HG02981 (cell line): ENCODE results near the gene PANK4.

Experiments
- ATAC-seq: cut with Tn5 transposase; IDR thresholded peaks from one replicate; pipeline ENCODE4 v1.9.1; 2021; ENCODE audit warnings: mild to moderate bottlenecking, moderate library complexity; ENCODE audit not compliant: unreplicated experiment

PANK4 gene

DNA sequence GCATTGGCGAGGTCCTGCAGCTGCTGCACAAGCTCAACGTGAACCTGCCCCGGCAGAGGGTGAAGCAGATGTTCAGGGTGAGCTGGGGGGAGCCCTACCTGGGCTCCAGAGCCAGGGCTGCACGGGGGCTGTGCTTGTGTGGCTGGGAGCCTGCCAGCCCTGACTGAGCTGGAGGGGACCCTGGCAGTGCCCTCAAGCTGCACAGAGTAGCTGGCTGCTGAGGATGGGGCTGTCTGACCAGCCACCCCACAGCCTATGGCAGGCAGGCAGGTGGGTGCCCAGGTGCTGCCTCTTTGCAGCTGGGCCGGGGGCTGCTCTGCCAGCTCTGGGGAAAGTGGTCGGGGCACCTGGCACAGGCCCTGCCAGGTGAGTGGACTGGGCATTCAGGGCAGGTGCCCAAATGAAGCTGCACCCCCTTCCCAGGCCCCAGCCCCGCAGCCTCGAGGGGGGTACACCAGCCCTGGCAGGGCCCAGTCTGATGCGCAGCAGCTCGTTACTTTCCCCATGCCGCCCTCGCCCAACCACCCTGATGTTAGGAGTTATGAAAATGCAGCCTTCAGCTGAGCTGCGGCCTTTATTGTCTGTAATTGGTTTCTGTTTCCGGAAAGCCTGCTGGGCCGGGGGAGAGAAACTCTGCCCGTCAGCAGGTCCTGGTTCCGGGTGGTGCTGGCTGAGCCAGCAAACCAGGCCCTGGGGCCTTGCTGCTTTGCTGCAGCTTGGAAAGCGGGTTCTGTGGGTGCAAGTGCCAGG lies 46.0 kb downstream of the PANK4 start:
- ATAC-seq = no peak

GRCh38 chr1:2479618-2480017 lies 46.8 kb downstream of the PANK4 start:
- ATAC-seq = no peak

- no peak for ATAC-seq
Observed at GRCh38 chr1:2479186-2479585, 47.2 kb downstream of the PANK4 start.

DNA sequence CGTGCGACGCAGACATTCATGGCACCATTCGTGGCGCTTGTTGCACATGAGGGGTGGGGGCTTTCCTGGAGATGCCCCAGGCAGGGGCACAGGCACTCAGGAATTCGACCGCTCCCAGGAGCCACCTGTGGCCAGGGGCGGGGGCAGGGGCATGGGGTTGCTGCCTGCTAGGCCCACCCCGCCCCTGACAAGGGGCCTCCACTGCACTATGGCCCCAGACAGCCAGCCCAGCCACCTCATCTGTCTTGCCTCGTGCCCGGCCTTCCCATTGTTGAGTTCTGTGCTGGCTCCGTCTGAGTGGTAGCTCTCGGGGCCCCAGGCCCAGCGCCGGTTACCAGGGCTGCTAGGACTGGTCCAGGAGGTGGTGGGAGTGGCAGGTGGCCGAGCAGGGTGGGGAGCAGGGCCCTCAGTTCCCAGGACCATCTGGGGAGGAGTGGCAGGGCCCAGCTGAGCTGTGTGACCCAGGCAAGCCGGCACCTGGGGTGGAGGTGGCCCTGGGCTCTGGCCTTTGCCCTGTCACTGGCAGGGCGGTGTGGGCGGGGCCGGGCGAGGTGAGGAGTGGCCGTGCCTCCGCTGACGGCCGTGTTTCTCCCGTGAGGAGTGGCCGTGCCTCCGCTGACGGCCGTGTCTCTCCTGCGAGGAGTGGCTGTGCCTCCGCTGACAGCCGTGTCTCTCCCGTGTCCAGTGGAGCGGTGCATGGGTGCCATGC lies 48.5 kb downstream of the PANK4 start:
- no peak for ATAC-seq

DNA sequence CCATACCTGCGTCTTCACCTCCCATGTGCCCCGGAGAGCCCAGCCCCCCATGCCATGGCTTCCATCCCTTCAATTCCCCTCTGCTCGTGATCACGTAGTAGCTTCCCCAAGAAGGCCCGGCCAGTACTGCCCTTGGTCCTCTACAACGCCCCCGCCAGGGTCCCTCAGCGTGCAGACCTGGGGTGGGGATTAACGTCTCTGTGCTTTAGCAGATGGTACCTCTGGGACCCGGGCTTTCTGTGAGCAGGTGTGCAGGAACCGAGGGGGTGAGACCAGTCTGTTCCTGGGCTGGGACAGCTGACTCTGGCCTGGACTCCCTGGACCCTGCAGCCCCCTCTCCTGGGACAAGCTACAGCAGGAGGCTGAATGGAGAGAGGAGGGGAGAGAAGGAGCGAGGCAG lies 49.1 kb downstream of the PANK4 start:
- ATAC-seq = no peak

GRCh38 chr1:2476061-2476999 lies 50.1 kb downstream of the PANK4 start, which contains the start of gene PLCH2:
TSS of gene PLCH2 (plus strand) at chr1:2476289. CDS start at chr1:2476589, 300 bp downstream.
- ATAC-seq = no peak

DNA sequence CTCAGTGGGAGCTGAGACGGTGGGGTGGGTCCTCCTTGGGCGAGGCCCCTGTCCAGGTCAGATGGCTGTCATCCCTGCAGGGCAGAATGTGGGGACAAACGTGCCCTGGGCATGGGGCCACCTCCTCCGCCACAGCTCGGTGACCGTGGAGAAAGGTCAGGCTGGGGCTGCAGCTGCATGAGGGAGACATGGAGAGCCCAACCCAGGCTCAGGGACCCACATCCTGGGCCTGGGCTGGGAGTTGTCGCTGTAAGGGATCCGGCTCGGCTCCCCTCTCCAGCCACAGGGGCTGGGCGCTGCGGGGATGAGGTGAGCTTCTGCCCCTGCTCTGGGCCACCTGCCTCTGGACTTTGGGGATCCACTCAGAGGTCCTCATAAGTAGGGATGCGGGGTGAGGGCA lies 50.8 kb downstream of the PANK4 start:
- no peak for ATAC-seq

GRCh38 chr1:2474933-2475371 lies 51.4 kb downstream of the PANK4 start:
- no peak for ATAC-seq

- no peak for ATAC-seq
Observed at GRCh38 chr1:2474104-2474844, 52.1 kb downstream of the PANK4 start.

GRCh38 chr1:2473198-2473597 lies 53.2 kb downstream of the PANK4 start:
- no peak for ATAC-seq

GRCh38 chr1:2472561-2473177 lies 53.7 kb downstream of the PANK4 start:
- ATAC-seq = no peak

DNA sequence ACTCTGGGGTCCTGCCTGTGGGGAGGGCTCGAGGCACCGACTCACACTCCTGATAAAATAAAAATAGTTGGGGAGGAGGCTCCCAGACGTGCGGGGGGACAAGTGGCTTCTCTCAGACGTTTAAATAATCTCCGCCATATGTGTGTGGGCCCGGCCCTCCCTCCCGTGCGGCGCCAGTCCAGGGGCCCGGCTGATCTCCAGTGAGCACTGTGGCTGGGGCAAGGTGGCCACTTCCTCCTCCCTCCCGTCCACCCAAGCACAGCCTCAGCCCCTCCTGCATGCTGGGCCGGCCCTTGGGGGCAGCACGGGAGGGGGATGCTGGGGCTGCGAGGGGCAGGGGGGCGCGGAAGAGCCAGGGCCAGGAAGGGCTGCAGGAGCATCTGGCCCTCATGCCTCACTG lies 54.3 kb downstream of the PANK4 start:
- no peak for ATAC-seq

- no peak for ATAC-seq
Observed at GRCh38 chr1:2471587-2472001, 54.8 kb downstream of the PANK4 start.

DNA sequence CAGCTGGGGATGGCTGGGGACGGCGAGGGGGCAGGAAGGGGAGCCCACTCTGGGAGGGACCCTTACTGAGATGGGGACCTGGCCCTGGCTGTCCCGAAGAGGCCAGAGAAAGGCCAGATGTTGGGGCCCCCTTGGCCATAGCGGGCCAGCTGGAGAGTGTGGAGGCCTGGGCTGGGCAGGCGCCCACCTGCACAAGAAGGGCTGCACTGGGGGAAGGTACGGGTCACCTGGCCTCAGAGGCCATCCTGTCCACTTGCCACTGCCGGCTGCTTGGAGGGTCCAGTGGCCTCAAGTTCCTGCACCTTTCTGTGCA lies 55.3 kb downstream of the PANK4 start:
- ATAC-seq = no peak

- no peak for ATAC-seq
Observed at GRCh38 chr1:2470290-2471158, 55.9 kb downstream of the PANK4 start.

DNA sequence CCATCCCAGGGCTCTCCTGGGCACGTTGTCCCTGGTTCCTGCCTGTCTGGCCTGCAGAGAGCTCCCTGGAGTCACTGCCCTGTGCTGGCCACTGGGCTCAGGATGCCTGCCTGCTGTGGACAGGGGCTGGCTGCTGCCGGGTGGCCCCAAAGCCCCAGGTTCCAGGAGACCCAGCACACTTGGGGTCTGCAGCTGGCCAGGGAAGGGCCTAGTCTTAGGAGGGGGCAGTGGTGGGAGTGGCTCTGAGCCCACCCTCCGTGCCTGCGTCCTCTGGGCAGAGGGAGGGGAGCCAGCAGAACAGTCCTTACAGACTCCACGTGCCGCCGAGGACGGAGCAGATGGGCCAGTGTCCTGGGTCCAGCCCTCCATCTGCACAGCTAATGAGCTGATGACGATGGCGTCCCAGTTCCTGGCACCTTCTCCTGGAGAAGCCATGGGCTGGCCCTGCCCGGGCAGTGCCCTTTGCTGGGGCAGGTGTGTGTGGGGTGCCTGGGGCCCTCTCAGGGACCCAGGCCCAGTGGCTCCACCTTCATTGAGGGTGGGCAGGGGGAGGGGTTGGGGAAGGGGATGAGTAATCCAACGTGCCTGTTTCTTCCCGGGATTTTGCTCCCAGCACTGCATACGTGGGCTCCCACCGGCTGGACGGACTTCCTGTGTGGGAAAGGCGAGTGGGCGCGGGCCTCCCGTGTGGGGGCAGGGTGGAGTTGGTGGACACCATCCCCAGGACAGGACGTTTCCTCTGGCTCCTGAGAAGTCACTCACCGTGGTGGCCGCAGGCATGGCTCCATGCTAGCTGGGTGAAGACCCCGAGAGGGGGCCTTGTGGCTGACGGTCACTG lies 57.1 kb downstream of the PANK4 start:
- no peak for ATAC-seq

DNA sequence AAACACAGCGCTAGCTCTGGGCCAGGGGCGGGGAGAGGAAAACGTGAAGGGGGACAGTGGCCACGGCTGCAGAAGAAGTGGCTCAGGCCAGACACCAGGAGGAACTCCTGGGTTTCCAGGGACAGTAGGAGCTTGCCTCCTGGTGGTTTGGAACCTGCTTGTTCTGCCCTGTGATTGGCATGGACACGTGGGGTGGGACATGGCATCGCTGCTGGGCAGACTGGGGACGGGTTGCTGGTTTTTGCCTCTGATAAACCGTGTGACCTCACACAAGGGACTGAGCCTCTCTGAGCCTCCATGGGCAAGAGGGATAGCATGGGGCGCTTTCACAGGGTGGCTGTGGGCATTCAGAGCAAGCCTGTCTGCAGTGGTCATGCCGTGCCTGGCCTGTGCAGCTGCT lies 57.9 kb downstream of the PANK4 start:
- no peak for ATAC-seq

DNA sequence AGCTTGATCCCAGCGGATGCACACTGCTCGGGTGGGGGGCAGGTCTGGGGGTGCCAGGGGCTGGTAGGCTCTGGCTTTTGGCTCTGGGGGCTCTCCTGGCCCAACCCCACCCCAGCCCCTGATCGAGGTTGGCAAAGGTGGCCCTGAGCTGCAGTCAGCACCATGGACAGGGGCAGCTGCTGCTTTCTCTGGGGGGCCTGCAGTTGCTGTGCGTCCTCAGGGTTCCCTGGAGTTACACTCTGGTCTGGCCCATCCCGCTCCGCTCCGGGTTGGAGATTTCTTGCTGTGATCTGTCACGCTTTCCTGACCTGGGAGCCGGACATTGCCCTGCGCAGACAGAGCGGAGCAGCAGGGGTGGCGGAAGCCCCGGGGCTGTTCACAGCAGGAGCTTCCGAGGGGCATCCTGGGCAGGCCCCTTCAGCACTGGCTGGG lies 58.3 kb downstream of the PANK4 start:
- no peak for ATAC-seq
